Esophagus muscularis mucosa (tissue), 4 donors: ENCODE data around the gene RBFOX2. TPM values are rescaled to one million over a fixed set of nuclear protein-coding genes. Genes with fewer than 3 reads are reported as not detected.

Source experiments
- DNase-seq: peaks from one replicate; pipeline ENCODE4 v3.0.0-alpha.2; 2017; ENCODE audit errors: extremely low spot score
- H3K27ac ChIP-seq, 4 donors: fragments of 200-600 bp; sonication (generic); replicated peaks in 1 of 4; 1 replicate in 3 of 4; 2 replicates in 1 of 4; pipeline ENCODE4 v1.5.1; 2016 to 2019; ENCODE audit warnings: mild to moderate bottlenecking in 1 of 4
- H3K27me3 ChIP-seq, 4 donors: fragments of 200-600 bp; sonication (generic); one replicate each; pipeline versions ENCODE4 v1.5.1 to v1.6.0; 2016 to 2019
- H3K36me3 ChIP-seq, 4 donors: fragments of 200-600 bp; sonication (generic); one replicate each; pipeline ENCODE4 v1.5.1; 2016 to 2019
- H3K4me1 ChIP-seq, 4 donors: fragments of 200-600 bp; sonication (generic); one replicate each; pipeline ENCODE4 v1.5.1; 2016 to 2019
- H3K4me3 ChIP-seq, 4 donors: fragments of 200-600 bp; sonication (generic); 1 replicate in 2 of 4; 2 replicates in 2 of 4; pipeline ENCODE4 v1.5.1; 2016 to 2019; ENCODE audit warnings: mild to moderate bottlenecking in 4 of 4, moderate library complexity in 1 of 4
- H3K9me3 ChIP-seq, 4 donors: fragments of 200-600 bp; sonication (generic); 1 replicate in 3 of 4; 2 replicates in 1 of 4; pipeline ENCODE4 v1.5.1; 2016 to 2019
- EP300 ChIP-seq: sonication (generic); formaldehyde crosslinking; IDR thresholded peaks from one replicate; pipeline ENCODE4 v1.6.1; 2017; ENCODE audit warnings: antibody characterized with exemption
- POLR2A ChIP-seq: fragments of 450-650 bp; IDR thresholded peaks from one replicate; pipeline ENCODE4 v1.6.1; 2017; ENCODE audit warnings: antibody characterized with exemption, moderate library complexity, mild to moderate bottlenecking, low read depth
- POLR2AphosphoS5 ChIP-seq, 2 donors: sonication (generic); formaldehyde crosslinking; IDR thresholded peaks; one replicate each; pipeline ENCODE4 v1.6.1; 2017; ENCODE audit warnings: antibody characterized with exemption in 2 of 2
- WGBS: methylation state at CpG from one replicate; pipeline ENCODE4 v1.1.5; 2018; 5-methylcytosine and 5-hydroxymethylcytosine counted together
- intact Hi-C: fragments of 100-400 bp; cut with DNase I; formaldehyde crosslinking; loops from one replicate; pipeline ENCODE4 v1.15.1; 2023
- total RNA-seq, 4 donors: library from RNA; depleted of rRNA; stranded (reverse); fragments of >200 nt; gene quantifications; one replicate each; pipeline versions ENCODE4 v1.1.0 to v1.2.1, GENCODE V29; 2016
- TF ChIP-seq, protein P1 (sequence below), 3 experiments: fragments of 200-600 bp in 2 of 3; fragments of 450-650 bp in 1 of 3; sonication (generic) in 2 of 3; IDR thresholded peaks; one replicate each; pipeline ENCODE4 v1.5.1; 2017 to 2019; ENCODE audit warnings: antibody characterized with exemption in 3 of 3, mild to moderate bottlenecking in 2 of 3, moderate library complexity in 1 of 3

The RBFOX2 gene
- total RNA-seq, 4 donors from 2014 or later: 113 to 179 (median 155) TPM

DNA sequence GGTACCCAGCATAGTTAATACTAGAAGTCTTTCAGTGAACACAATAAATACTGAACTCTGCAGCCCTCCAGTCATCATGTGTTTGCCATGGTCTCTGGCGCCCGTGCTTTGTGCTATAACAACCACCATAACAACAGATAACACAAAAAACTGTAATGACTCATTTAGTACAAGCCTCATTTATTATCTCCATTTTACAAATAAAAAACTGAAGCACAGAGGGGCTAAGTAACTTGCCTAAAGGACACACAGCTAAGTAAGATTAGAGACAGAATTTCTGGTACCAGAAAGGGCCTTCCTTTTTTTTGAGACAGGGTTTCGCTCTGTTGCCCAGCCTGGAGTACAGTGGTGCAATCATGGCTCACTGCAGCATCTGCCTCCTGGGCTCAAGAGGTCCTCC, 19.5 kb downstream of the RBFOX2 start:
- TF ChIP-seq, protein P1, sequence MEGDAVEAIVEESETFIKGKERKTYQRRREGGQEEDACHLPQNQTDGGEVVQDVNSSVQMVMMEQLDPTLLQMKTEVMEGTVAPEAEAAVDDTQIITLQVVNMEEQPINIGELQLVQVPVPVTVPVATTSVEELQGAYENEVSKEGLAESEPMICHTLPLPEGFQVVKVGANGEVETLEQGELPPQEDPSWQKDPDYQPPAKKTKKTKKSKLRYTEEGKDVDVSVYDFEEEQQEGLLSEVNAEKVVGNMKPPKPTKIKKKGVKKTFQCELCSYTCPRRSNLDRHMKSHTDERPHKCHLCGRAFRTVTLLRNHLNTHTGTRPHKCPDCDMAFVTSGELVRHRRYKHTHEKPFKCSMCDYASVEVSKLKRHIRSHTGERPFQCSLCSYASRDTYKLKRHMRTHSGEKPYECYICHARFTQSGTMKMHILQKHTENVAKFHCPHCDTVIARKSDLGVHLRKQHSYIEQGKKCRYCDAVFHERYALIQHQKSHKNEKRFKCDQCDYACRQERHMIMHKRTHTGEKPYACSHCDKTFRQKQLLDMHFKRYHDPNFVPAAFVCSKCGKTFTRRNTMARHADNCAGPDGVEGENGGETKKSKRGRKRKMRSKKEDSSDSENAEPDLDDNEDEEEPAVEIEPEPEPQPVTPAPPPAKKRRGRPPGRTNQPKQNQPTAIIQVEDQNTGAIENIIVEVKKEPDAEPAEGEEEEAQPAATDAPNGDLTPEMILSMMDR (IDR thresholded peaks at IDR 0.05): no peak
- TF ChIP-seq POLR2AphosphoS5 (IDR thresholded peaks at IDR 0.05) (no peak), POLR2A (no peak), EP300 (no peak)
- no peak overlapping the region for H3K4me3 ChIP-seq
- no peak for DNase-seq
- H3K9me3 ChIP-seq: no peaks in the 10 kb centered on the region
- no peaks in the 10 kb centered on the region for H3K36me3 ChIP-seq
- peaks cover 24 to 95% (median 92%) of the 10 kb centered on the region in 4 donors for H3K4me1 ChIP-seq
- intact Hi-C loops: no loop called here
- H3K27me3 ChIP-seq: no peaks in the 10 kb centered on the region
- peak overlapping the region; percentile 18 to 77 (median 49) for H3K27ac ChIP-seq
- whole genome bisulfite sequencing: 56% methylated on average over 3 of the region's 3 CpGs

DNA sequence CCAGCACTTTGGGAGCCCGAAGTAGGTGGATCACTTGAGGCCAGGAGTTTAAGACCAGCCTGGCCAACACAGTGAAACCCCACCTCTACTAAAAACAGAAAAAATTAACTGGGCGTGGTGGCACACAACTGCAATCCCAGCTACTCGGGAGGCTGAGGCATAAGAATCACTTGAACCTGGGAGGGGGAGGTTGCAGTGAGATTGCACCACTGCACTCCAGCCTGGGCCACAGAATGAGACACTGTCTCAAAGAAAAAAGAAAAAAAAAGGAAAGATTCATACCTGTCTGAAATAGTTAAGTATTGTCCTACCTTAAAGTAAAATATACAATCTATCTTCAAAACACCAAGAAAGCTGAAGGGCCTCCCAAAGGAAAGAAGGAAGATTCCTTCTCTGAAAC, 20.1 kb downstream of the RBFOX2 start:
- WGBS: 61% methylated on average over 3 of the region's 3 CpGs
- DNase-seq: no peak
- TF ChIP-seq, protein P1 (IDR thresholded peaks at IDR 0.05): no peak
- TF ChIP-seq POLR2A: no peak
- TF ChIP-seq POLR2AphosphoS5 (IDR thresholded peaks at IDR 0.05): no peak
- no peak for TF ChIP-seq EP300
- no peak overlapping the region for H3K4me3 ChIP-seq
- H3K27ac ChIP-seq: peak overlapping the region; percentile 18 to 77 (median 34)
- H3K9me3 ChIP-seq: no peaks in the 10 kb centered on the region
- no peaks in the 10 kb centered on the region for H3K36me3 ChIP-seq
- H3K27me3 ChIP-seq: no peaks in the 10 kb centered on the region
- intact Hi-C loops: no loop called here
- peaks cover 24 to 91% (median 89%) of the 10 kb centered on the region in 4 donors for H3K4me1 ChIP-seq

DNA sequence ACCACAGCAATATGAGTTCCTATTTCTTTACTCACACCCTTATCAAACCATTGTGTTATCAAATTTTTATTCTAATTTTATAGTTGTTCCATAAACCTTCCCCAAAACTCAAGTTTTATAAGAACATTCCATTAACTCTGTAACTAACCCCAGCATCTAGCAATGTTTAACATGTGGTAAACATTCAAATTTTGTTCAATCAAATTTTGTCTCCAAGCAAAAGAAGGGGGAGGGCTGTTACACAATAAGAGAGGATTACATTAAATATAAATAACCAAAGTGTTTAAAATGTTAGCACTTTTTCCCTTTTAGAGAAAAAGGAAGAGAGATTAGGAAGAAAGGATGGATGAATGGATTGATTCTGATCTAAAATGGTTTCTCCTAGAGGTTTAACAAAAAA, 20.5 kb downstream of the RBFOX2 start:
- Histone ChIP-seq H3K36me3 (no peaks in the 10 kb centered on the region), H3K27ac (peak overlapping the region; percentile 18 to 77 (median 34)), H3K27me3 (no peaks in the 10 kb centered on the region), H3K4me3 (no peak overlapping the region), H3K4me1 (peaks cover 24 to 87% (median 86%) of the 10 kb centered on the region in 4 donors), H3K9me3 (no peaks in the 10 kb centered on the region)
- intact Hi-C loops: no loop called here
- no peak for DNase-seq
- TF ChIP-seq POLR2AphosphoS5 (IDR thresholded peaks at IDR 0.05) (no peak), EP300 (no peak), POLR2A (no peak)
- TF ChIP-seq, protein P1 (IDR thresholded peaks at IDR 0.05): no peak

DNA sequence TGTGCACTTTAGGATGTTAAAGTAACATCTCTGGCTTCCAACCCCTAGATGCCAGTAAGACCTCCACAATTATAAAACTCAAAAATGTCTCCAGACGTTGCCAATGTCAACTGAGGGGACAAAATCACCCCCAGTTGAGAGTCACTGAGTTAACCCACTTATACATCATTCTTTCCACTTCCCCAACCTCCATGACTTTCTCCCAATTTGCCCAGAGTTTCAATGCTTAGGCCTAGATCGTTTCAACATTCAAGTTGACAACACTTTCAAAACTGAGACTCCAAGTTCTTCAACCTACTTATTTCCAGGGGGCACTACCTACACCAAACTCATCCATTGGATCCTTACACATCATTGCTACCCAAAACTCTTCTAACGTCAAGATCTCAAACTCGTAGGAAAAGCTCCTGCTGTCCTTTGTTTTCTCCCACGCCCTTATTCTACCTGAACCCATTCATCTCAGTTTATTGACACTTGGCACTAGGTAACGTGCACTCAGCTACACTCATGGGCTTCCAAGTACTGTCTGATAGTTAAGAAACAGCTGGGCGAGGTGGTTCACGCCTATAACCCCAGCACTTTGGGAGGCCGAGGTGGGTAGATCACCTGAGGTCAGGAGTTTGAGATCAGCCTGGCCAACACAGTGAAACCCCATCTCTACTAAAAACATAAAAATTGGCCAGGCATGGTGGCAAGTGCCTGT, 24.5 kb downstream of the RBFOX2 start:
- WGBS: 90% methylated on average over 9 of the region's 9 CpGs
- no peaks in the 10 kb centered on the region for H3K36me3 ChIP-seq
- H3K27ac ChIP-seq: peak overlapping the region in 3 of 4 donors; percentile 20 to 51 (median 40)
- H3K27me3 ChIP-seq: no peaks in the 10 kb centered on the region
- no peak overlapping the region for H3K4me3 ChIP-seq
- H3K9me3 ChIP-seq: no peaks in the 10 kb centered on the region
- no peak for TF ChIP-seq POLR2AphosphoS5 (IDR thresholded peaks at IDR 0.05)
- TF ChIP-seq, protein P1 (IDR thresholded peaks at IDR 0.05): no peak
- DNase-seq: no peak
- intact Hi-C loops: no loop called here
- H3K4me1 ChIP-seq: peaks cover 18 to 78% (median 70%) of the 10 kb centered on the region in 4 donors
